GM18951 (cell line): ENCODE data around the gene UGT2A3.
"Not testable (repeated sequence)": the region's sequence is repeated elsewhere in the genome, so short reads cannot be mapped to it uniquely, and the experiment has no call there.

Source experiments
- POLR2A ChIP-seq: IDR thresholded peaks from 4 replicates; pipeline ENCODE4 v1.6.1; 2011; ENCODE audit warnings: mild to moderate bottlenecking; ENCODE audit not compliant: insufficient read length, insufficient read depth; ENCODE audit errors: extremely low read depth
- in situ Hi-C: fragments of 300-500 bp; cut with MboI; formaldehyde crosslinking; loops from one replicate; pipeline ENCODE4 v1.12.0; 2022; ENCODE audit warnings: low sequenced_read_pairs, mixed read lengths, inconsistent platforms; ENCODE audit not compliant: unreplicated experiment

UGT2A3 gene

GRCh38 chr4:68951078-68951805 is at the start of gene UGT2A3:
Gene UGT2A3 (minus strand): TSS chr4:68951804. CDS start chr4:68951760, 44 bp downstream.
- in situ Hi-C loops = loop anchor here (5.0 kb wide), 1 partner anchor 101 kb away; no protein-coding TSS in a partner anchor
- TF ChIP-seq POLR2A = no peak

- no peak for TF ChIP-seq POLR2A
- in situ Hi-C loops = no loop called here
Observed at GRCh38 chr4:68997040-68997439, 45.4 kb upstream of the UGT2A3 start.

- in situ Hi-C loops = no loop called here
- no peak for TF ChIP-seq POLR2A
Observed at GRCh38 chr4:68995292-68995691, 43.7 kb upstream of the UGT2A3 start.

- no peak for TF ChIP-seq POLR2A
- in situ Hi-C loops = no loop called here
Observed at GRCh38 chr4:68987007-68987406, 35.4 kb upstream of the UGT2A3 start.

GRCh38 chr4:68985442-68985841 is 33.8 kb upstream of the UGT2A3 start:
- in situ Hi-C loops = no loop called here
- no peak for TF ChIP-seq POLR2A

GRCh38 chr4:68984947-68985346 is 33.3 kb upstream of the UGT2A3 start:
- in situ Hi-C loops = no loop called here

GRCh38 chr4:68963374-68963773 is 11.8 kb upstream of the UGT2A3 start:
- in situ Hi-C loops = no loop called here
- no peak for TF ChIP-seq POLR2A

More at GRCh38 chr4:68984947-68985346, 33.3 kb upstream of the UGT2A3 start:
- TF ChIP-seq POLR2A = no peak

GRCh38 chr4:68962868-68963267 is 11.3 kb upstream of the UGT2A3 start:
- in situ Hi-C loops = no loop called here
- TF ChIP-seq POLR2A = no peak

GRCh38 chr4:68960294-68961163 is 8.9 kb upstream of the UGT2A3 start:
- TF ChIP-seq POLR2A = no peak
- in situ Hi-C loops = no loop called here

- in situ Hi-C loops = not testable (repeated sequence)
Observed at GRCh38 chr4:68959085-68959484, 7.5 kb upstream of the UGT2A3 start.

GRCh38 chr4:68954126-68954525 is 2.5 kb upstream of the UGT2A3 start:
- in situ Hi-C loops = loop anchor here (5.0 kb wide), 1 partner anchor 98 kb away; no protein-coding TSS in a partner anchor
- TF ChIP-seq POLR2A = no peak

- TF ChIP-seq POLR2A = no peak
- in situ Hi-C loops = loop anchor here (5.0 kb wide), 1 partner anchor 99 kb away; no protein-coding TSS in a partner anchor
Observed at GRCh38 chr4:68953056-68953596, 1.5 kb upstream of the UGT2A3 start.
